Activated T-cell treated with anti-CD3 and anti-CD28 coated beads, Interleukin-2, amount 50 U/mL, for 48 hours (primary cell): ENCODE results near the gene SNX5.

Experiments used
- DNase-seq, 2 experiments: peaks; one replicate each; pipeline ENCODE4 v3.0.0-alpha.2; 2020

Gene SNX5

DNA sequence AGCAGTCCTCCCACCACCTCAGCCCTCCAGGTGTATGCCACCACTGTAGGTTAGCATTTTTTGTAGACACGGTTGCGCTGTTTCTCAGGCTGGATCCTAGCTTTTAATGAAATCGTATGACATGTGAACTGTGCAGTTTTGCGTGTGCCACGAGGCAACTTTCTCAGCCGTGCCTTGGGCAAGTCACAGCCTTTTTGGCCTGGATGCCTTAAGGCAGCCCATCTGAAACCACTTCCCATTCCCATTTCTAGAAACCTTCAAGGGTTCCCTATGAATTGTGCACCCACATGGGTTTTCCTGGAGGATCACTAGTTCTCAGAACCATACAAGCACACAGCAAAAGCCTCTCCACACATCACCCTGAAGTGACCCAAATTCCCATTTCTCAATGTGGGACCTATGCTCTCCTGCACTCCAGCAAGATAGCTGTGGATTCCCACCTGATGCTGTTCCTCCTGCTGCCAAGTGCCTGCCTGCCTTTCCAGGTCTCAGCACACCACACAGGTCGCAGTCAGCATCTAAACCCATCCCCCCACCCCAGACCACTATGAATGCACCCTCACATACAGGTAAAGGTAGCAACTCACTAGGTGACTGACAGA is 28.9 kb downstream of the SNX5 start:
- no peak for DNase-seq

DNA sequence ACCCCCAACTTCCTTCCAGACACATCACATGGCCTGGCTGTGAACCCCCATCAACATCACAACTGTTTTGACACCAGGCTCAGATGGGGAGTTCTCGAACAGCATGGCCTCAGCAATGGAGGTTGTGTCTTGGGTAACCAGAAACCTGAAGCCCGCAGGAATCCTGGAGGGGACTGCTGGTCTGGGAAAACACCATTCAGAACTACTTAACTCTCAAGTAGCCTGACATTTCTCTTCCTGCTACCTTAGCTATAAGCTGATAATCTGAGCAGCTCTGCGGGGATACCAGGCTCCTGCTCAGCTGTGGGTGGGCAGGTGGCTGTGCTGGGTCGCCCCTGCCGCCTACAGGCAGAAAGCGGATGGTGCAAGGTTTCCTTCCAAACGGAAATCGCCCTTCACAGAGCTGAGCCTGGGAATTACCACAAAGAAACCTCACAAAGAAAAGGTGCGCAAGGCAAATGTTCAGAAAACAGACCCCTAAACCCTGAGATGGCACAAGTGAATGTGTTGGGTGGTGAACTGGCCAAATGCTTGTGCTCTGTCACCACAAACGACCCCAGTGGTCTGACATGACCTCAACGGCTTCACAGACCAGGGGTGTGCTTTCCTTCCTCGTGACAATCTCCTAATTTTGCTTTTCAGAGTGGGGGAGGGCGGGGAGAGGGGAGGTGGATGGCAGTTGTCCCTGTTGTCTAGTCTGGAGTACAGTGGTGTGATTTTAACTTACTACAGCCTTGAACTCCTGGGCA is 29.5 kb downstream of the SNX5 start:
- DNase-seq = peak; percentile 59 to 70

DNA sequence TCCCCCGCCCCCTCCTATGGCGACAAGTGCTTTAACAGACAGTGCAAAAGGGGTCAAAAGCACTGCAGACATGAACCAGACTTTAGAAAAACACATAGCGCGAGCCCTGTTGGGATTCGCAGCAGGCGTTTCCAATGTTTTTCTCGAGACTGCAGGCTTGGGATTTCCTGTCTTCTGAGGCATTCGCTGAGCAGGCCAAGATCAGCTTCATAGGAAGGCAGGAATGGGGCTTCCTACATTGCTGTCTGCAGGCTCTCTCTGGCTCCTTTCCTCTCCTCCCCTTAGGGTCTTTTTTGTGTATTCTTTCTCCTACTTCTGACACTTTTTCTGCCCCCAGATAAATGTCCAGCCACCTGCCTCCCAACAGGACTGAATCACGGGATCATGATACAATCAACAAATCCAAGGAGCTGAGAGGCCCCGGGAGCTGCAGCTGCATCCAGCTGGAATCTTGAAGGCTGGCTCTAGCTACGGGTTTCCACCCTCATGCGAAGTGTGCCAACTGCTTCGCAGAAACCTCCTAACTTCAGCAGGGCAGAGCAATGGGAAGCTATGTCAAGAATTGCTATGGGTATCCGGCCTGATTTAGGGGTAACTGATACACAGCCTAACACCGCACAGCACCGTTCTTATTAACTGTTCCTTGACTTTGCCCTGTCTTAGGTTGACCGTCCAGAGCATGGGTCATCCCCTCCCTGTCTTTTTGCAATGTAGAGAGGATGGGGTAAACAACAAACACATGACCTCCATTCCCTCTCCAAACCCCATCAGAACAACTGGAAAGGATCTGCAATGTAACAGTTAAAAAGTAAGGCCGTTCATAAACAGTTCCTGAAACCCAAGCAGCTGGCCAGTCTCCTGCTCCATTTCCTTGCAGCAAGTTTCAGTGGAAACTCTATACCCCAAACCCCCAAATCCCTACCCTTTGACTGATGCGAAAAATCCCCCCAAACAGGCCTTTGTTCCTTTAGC is 31.5 kb downstream of the SNX5 start:
- no peak for DNase-seq

DNA sequence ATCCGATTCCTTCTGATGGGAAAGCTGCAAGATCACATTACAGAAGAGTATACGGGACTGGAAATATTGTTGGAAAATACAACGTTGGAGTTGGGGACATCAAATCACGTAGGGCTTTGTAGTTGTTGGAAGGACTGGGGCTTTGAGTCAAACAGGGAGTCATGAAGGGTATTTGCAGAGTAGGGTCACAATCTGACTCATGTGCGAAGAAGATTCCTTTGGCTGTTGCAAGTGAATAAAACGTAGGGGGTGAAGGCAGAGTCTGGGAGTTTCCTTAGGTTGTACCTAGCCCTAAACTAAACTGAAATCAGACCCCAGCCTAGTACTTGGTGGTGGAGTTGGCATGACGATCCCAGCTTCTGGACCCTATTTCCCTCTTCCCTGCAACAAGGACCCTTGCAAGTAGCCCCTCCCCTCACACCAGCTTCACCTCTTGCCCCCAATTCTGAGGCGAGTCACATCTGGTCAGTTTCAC is 32.3 kb downstream of the SNX5 start:
- no peak for DNase-seq

DNA sequence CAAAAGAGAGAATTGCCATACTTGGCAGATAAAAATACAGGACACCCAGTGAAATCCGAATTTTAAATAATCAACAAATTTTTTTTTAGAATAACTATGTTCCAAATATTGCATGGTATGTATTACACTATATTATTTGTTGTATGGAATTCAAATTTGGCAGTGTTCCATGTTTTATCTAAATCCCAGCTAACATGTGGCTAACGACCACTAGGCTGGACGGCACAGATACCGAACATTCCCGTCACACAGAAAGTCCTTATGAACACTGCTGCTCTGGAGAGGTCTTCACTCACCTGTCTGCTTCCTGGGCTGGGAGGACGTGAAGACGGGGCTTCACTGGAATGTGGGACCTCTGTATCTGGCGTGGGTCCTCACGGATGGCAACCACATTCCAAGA is 32.8 kb downstream of the SNX5 start:
- DNase-seq = no peak

DNA sequence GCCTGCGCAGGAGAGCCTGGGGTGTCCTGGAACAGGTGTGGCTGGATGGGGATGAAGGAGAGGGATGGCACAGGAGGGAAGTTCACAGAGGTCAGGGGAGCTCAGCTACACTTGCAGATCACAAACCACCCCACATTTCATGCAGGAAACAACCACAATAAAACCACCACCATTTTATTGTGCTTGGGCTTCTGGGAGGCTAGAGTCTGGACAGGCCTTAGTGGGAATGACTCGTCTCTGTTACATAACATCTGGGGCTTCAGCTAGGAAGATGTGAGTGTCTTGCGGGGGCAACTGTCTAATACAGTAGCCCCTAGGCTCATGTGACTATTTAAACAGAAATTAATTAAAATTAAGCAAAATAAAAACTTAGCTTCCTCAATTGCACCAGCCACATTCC is 33.4 kb downstream of the SNX5 start:
- DNase-seq = no peak

DNA sequence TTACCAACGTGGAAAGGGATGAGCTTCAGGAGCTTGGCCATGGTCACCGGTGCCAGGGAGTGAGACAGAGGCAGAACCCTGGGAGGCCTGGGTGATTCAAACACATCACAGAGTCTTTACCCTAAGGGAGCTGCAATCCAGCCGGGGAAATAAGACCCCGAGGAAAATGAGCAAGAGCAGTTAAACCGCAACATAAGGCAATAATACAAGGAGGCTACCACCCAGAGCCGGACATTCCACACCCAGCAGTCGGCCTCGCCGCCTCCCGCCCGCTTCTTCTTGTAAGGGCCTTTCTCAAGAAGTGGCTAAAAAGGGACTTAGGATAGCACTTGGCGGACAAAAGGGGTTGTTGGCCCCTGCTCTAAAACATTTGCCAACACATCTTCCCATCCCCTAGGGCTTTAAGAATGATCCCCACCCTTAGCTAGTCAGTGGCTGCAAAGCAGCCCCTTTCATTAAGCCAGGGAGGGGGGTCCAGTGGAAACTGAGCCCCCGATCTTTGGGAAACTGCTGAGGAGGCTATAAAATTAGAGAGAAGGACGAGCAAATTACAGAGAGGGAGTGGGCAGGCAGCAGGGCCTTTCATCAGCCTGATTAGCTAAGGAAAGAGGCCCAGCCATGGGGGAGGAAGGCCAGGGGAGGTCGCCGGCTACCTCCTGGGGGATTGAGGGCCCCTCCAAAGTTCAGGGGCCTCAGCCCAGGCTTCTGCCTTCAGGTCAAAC is 34.3 kb downstream of the SNX5 start:
- DNase-seq = no peak

DNA sequence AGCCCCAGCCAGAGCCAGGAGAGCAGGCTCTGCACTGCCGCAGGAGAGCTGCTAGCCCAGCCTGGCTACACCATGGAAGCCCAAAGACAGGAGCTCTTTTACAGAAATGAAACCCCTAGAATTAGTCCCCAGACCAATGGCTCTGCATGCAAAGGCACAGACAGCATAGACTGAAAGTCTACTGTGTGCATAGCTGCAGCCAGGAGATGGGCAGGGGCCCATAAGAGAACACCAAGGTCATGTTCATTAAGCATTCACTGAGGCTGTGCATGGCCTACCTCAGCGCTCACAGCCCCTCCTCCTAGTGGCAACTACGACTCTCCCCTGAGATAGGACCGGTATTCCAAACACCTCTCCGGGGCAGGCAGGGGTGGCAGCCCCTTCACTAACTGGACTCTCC is 34.9 kb downstream of the SNX5 start:
- DNase-seq = no peak

DNA sequence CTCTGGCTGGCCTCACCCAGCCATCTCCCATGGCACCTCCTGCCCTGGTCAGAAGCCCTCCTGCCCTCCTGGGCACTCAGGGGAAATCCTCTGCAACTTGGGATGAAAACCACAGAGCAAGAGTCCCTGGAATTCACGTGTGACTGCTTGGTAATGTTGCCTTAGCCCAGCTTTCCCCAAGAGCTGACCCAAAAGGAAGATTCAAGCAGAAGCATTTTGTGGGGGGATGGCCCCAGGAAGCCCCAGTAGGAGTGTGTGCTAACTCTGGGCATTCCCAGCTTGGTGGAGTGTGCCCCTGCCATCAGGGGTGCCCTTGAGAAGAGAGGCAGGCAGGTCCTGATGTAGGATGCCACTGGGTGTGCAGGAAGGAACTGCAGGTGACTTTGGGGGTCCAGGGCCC is 35.5 kb downstream of the SNX5 start:
- DNase-seq = no peak

DNA sequence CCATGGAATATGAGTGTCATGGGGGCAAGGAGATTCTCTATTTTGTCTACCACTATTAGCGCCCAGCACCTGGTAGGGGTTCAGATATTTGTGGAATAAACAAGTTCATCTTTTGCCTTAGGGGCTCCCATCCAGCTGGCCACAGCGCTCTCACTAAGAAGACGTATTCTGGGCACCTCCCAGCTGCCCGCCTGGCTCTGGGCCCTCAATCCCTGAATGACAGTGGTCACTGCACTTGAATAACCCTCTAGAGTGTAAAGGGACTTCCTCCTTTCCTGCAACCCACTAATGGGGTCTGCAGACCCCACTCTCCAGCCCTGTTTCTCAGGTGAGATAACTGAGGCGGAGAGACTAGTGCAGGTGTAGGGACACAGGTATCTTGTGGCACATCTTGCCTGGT is 36.2 kb downstream of the SNX5 start:
- DNase-seq = no peak

DNA sequence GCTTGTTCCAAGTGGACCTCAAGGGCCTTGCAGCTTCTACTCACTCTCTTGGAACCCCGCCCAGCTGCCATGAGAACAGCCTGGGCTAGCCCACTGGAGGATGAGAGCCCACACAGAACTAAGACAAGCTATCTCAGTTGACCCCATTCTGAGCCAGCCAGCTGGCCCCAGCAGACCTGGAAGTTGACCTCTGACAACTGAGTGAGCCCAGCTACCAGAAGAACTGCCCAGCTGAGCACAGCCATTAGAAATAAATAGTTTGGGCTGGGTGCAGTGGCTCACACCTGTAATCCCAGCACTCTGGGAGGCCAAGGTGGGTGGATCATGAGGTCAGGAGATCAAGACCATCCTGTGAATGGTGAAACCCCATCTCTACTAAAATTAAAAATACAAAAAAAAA is 37.1 kb downstream of the SNX5 start:
- no peak for DNase-seq

DNA sequence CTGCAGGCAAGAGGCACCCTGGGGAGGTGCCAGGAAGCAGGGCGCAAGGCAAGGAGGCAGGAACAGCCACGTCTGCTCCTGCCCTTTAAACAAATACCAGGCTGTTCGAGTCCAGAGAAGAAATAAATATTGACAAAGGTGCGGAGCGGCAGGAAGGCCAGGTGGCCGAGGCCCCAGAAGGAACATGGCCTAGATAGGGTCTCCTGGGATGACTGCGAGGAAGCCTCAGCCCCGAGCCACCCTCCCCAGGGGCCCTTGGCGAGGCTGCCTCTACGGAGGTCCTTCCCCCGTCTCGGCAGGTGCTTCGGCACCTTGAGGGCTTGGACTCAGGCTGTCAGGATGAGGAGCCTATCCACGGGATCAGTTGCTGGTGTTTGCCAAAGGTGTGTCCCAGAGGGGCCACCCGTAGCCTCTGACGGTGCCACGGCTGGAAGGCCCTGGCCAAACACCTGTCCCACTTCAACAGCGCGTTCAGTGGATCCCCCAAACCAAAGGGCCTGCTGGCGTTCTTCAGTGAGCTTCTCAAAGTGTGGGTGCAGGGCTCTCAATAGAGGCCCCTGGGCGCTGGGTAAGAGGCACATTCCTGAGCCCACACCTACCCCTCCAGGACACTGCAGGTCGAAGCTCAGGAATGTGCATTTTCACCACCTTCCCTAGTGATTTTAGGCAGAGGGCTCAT is 39.8 kb downstream of the SNX5 start:
- no peak for DNase-seq

DNA sequence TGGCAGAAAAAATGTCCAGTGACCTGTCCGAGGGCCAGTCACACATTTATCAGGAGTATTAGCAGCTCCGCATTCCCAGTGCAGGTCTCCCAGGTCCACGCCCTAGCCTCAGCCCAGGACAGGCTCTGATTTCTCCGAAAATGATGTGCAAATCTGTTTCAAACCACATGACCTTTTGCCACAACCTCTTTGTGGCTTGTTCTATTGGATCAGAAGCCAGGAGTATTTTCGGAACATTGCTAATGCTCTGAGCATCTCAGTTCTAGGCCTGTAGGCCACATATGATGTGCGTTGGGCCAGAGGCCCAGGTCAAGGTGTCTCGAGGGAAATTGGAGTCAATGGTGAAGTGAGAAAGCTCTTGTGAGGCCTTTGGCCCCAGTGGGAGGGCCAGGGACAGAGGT is 40.4 kb downstream of the SNX5 start:
- no peak for DNase-seq

DNA sequence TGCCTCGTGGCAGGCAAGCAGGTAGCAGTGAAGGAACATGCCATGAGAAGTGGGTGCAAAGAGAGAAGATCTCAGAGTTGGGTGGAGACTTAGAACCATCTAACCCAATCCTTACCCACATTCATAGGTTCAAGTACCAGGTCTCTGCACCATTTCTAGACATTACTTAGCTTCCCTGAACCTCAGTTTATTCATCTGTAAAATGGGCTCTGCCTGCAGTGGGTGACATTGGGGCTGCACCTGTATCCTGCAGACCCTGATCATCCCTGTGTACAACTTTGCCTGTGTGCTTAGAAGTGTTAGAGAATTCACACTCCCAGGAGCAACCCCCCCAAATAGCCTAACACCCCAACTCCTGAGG is 42.7 kb downstream of the SNX5 start:
- no peak for DNase-seq

DNA sequence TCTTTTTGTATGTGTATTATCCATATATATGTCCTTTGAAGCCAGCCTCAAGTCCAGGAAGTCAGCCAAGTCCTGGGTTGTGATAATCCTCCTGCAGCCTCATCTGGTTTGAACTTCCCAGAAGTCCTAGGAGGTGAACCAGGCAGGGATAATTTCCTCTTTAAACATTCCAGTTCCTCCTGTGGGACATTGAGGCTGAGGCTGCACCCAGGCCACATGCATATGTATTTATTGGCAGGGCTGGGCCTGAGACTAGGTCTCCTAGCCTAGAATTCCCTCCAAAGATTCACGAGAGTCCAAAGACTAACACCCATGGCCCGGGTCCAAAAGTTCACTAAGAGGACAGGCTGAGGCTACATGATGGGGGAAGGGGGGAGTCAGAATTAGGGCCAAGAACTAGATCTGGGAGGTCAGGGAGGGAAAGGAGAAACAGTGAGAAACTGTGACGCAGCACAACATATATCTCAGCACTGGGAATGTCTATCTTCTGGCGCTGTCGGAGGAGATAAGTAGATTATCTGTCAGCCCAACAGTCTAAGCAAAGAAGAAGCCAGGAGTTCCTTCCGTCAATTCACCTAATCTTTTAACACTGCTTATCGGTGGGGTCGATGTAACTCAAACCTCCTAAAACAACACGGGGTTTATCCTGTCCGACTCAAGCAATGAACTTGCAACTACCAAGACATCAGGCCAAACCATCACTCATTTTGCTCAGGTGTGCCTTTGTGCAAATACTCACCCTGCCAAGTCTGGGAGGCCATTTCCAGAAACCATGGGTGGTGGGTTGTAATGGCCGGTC is 43.3 kb downstream of the SNX5 start:
- DNase-seq = no peak

DNA sequence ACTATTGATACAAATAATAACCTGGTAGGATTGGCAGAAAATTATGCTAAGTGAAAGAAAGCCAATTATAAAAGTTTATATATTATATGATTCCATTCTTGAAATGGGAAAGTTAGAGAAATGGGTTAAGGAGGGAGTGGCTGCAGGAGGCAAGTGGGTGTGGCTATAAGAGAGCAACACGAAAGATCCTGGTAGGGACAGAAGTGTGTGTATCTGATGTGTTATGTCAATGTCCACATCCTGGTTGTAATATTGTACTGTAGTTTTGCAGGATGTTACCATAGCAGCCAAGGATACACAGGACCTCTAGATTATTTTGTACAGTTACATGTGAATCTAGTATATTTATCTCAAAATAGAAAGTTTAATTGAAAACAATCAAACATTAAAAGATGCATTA is 46.8 kb downstream of the SNX5 start:
- DNase-seq = no peak

DNA sequence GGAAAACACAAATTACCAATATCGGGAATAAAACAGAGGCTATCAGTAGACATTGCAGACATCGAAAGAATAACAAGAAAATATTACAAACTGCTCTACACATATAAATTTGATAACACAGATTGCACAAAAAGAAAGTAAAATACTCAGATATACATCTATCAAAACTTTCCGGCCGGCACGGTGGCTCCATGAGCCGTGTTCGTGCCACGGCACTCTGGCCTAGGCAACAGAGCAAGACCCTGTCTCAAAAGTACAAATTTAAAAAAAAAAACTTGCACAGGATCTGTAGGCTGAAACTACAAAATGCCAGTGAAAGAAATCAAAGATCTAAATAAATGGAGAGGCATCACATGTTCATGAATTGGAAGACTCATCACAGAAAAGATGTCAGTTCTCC is 49.4 kb downstream of the SNX5 start:
- DNase-seq = no peak

DNA sequence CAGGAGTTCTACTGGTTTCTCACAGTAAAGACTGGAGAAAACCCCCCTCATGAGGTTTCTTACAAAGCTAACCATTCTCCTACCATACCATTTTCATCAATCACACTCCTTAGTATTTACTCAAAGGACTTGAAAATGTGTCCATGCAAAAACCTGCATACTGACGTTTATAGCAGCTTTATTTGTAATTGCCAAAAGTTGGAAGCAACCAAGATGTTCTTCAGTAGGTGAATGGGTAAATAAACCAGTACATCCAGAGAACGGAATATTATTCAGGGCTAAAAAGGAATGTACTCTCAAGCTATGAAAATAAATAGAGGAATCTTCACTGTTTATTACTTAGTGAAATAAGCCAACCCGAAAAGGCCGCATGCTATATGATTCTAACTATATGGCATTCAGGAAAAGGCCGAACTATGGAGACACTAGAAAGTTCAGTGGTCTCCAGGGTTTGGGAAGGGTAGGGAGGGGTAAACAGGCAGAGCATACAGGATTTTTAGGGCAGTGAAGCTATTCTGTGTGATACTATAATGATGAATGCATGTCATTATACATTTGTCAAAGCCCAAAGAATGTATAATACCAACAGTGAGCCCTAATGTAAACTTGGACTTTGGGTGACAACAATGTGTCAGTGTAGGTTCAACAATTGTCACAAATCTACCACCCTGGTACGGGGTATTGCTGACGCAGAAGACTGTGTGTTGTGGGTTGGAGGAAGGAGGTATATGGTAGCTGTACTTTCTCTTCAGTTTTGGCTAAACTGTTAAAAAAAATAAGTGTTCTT is 50.6 kb downstream of the SNX5 start:
- DNase-seq = no peak

DNA sequence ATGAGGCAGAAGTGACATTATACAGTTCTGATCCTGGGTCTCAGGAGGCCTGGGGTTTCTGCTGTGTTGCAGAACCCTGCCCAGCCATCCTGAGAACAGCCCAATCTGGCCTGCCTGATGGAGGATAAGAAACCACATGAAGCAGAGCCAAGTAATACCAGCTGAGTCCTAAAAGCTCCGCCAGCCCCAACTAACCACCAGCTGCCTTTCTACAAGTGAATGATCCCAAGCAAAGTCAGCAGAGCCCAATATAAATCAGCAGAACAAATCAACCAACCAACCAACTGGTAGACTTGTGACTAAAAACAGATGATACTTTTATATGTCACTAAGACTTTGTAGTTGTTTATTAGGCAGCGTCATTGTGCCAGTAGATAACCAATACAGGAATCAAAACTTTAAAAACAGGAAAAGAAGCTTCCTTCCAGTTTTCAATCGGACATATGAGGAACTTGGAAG is 52.1 kb downstream of the SNX5 start:
- no peak for DNase-seq

DNA sequence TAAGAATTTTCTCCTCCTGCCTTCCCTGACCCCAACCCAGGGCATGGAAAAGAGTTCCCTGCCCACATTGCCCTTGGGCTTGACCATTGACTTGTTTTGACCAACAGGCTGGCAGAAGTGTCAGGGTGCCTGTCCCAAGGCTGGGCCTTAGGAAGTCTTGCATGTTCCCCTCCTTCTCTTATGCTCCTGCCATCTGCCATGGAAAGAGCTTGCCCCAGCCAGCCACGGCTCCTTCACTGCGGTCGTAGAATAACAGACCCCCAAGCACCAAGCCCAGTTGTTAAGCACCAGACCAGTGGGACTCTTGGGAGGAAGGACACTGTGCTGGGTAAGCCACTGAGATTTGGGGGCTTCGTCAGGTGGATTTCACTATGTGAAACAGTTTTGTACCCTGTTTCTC is 53.6 kb downstream of the SNX5 start:
- DNase-seq = no peak

DNA sequence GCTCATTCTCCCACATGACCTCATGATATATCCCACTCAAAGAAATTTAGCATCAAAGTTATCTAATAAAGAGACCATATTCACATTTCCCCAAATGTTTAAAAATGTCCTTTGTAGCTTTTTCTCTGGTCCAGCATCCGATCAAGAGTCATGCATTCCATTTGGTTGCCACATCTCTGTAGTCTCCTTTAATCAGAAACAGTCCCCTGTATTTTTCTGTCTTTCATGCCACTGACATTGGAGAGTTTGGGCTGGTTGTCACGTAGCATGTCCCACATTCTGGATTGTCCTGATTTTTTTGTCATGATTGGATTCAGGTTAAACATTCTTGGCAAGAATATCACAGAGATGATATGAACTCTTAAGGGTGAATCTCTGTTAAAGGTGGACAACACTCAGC is 55.7 kb downstream of the SNX5 start:
- no peak for DNase-seq
